ENCODE data around the gene MKKS. TPM values are rescaled to one million over a fixed set of nuclear protein-coding genes. Genes with fewer than 3 reads are reported as not detected.

The MKKS gene
- total RNA-seq, 4 donors from 2014 or later = 15.9 to 22.4 (median 17.7) TPM

DNA sequence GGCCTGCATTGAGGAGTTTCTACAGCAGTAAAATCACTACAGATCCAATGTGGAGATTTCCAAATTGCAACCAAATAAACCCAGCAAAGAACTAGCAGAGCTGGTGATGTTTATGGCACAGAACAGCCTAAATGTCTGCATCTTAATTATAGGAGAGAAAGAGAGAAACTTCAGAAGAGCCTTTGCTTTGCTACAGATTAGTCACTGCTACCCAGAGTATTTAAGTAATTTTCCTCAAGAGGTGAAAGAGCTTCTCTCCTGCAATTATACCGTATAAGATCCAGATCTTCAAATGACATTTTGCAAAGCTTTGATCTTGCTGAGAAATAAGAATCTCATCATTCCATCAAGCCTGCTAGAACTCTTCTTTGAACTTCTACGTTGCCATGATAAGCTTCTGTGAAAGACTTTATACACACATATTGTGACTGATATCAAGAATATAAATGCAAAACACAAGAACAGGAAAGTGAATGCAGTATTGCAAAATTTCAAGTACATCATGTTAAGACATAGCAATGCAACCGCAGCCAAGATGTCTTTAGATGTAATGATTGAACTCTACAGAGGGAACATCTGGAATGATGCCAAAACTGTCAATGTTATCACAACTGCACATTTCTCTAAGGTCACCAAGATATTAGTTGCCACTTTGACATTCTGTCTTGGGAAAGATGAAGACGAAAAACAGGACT is 48.0 kb downstream of the MKKS start:
- no peak for ATAC-seq
- no peak overlapping the region for H3K27ac ChIP-seq
- no peaks in the 10 kb centered on the region for H3K9me3 ChIP-seq
- WGBS, 2 donors (ENCODE audit: low coverage in 1 of 2) = 52% methylated on average over 4 of the region's 4 CpGs
- TF ChIP-seq POLR2AphosphoS5 (IDR thresholded peaks at IDR 0.05) = no peak
- TF ChIP-seq, protein P1, sequence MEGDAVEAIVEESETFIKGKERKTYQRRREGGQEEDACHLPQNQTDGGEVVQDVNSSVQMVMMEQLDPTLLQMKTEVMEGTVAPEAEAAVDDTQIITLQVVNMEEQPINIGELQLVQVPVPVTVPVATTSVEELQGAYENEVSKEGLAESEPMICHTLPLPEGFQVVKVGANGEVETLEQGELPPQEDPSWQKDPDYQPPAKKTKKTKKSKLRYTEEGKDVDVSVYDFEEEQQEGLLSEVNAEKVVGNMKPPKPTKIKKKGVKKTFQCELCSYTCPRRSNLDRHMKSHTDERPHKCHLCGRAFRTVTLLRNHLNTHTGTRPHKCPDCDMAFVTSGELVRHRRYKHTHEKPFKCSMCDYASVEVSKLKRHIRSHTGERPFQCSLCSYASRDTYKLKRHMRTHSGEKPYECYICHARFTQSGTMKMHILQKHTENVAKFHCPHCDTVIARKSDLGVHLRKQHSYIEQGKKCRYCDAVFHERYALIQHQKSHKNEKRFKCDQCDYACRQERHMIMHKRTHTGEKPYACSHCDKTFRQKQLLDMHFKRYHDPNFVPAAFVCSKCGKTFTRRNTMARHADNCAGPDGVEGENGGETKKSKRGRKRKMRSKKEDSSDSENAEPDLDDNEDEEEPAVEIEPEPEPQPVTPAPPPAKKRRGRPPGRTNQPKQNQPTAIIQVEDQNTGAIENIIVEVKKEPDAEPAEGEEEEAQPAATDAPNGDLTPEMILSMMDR (IDR thresholded peaks at IDR 0.05) = no peak
- TF ChIP-seq EP300 (IDR thresholded peaks at IDR 0.05) = no peak
- H3K36me3 ChIP-seq = no peaks in the 10 kb centered on the region
- H3K27me3 ChIP-seq = no peaks in the 10 kb centered on the region
- no peaks in the 10 kb centered on the region for H3K4me1 ChIP-seq
- no peak overlapping the region for H3K4me3 ChIP-seq

DNA sequence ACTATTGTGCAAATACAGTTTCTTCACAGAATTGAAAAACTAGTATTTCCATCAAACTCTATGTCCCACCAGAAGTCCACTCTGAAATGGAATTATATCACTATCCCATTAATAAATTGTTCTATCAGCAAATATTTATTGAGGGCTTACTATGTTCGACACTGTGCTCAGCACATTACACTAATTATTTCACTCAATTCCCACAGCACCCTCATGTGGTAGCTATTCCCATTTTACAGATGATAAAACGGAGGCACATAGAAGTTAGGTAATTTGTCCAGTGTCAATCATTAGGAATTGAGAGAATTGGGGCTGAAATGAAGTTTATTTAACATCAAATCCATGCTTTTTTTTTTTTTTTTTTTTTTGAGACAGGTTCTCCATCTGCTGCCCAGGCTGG is 52.5 kb downstream of the MKKS start:
- WGBS, 2 donors (ENCODE audit: low coverage in 1 of 2) = 52 to 83% methylated on average over 2 of the region's 2 CpGs
- TF ChIP-seq POLR2A (IDR thresholded peaks at IDR 0.05) (no peak), EP300 (IDR thresholded peaks at IDR 0.05) (no peak), POLR2AphosphoS5 (IDR thresholded peaks at IDR 0.05) (no peak)
- TF ChIP-seq, protein P1 (IDR thresholded peaks at IDR 0.05) = no peak
- Histone ChIP-seq H3K9me3 (no peaks in the 10 kb centered on the region), H3K4me3 (no peak overlapping the region), H3K27ac (no peak overlapping the region), H3K4me1 (no peaks in the 10 kb centered on the region), H3K36me3 (no peaks in the 10 kb centered on the region), H3K27me3 (no peaks in the 10 kb centered on the region)
- no peak for ATAC-seq

DNA sequence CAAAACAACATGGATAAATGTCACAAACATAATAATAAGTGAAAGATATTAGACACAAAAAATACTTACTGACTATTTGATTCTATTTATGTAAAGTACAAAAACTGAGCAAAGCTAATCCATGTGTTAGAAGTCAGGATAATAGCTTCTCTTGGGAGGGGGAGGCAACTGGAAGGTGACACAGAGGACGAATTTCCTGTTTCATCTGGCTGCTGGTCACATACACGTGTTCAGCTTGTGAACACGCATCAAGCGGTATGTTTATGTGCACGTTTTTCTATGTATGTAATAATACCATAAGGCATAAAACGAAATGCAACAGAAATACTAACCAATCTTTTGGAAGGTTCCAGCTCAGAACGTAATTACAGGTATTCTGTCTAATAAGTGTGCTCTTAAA is 54.3 kb downstream of the MKKS start:
- Histone ChIP-seq H3K4me3 (no peak overlapping the region), H3K4me1 (no peaks in the 10 kb centered on the region), H3K27me3 (no peaks in the 10 kb centered on the region), H3K9me3 (no peaks in the 10 kb centered on the region), H3K27ac (no peak overlapping the region), H3K36me3 (no peaks in the 10 kb centered on the region)
- ATAC-seq = no peak
- WGBS, 2 donors (ENCODE audit: low coverage in 1 of 2) = 66 to 87% methylated on average over 7 of the region's 7 CpGs
- TF ChIP-seq EP300 (IDR thresholded peaks at IDR 0.05) (no peak), POLR2A (IDR thresholded peaks at IDR 0.05) (no peak), POLR2AphosphoS5 (IDR thresholded peaks at IDR 0.05) (no peak)
- TF ChIP-seq, protein P1 (IDR thresholded peaks at IDR 0.05) = no peak

DNA sequence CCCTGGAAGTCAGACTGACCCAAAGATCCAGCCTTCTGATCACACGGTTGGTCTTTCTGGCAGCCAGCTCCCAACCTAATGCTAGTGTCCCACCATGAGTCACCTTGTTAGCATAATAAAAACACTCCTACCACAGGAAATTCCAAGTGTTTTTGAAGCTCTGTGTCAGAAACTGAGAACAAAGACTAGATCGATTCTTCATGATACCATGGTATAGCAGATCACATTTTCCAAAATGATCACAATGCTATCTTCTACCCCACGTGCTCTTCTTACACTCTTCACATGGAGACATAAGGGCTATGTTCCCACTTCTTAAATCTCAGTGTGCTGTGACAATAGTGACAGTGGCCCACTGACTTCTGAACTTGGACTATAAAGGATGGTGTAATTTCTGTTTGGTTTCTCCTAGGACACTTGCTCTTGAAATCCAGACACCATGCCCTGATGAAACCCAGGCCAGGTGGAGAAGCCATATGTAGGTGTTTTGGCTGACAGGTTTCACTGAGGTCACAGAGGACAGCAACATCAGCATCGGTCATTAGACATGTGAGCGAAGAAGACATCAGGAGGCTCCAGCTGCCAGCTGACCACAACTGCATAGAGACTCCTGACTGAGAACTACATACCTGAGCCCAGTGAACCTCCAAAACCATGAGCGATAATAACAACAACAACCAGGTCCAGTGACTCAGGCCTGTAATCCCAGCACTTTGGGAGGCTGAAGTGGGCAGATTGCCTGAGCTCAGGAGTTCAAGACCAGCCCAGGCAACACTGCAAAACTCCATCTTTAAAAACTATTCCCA is 57.5 kb downstream of the MKKS start:
- 68 to 86% methylated on average over 2 to 3 of the region's 6 CpGs for WGBS, 2 donors (ENCODE audit: low coverage in 1 of 2)
- TF ChIP-seq EP300 (IDR thresholded peaks at IDR 0.05) = no peak
- no peak for TF ChIP-seq POLR2A (IDR thresholded peaks at IDR 0.05)
- no peak for TF ChIP-seq POLR2AphosphoS5 (IDR thresholded peaks at IDR 0.05)
- TF ChIP-seq, protein P1 (IDR thresholded peaks at IDR 0.05) = no peak
- ATAC-seq = no peak
- H3K9me3 ChIP-seq = no peaks in the 10 kb centered on the region
- no peaks in the 10 kb centered on the region for H3K4me1 ChIP-seq
- no peak overlapping the region for H3K27ac ChIP-seq
- H3K4me3 ChIP-seq = no peak overlapping the region
- no peaks in the 10 kb centered on the region for H3K27me3 ChIP-seq
- no peaks in the 10 kb centered on the region for H3K36me3 ChIP-seq

DNA sequence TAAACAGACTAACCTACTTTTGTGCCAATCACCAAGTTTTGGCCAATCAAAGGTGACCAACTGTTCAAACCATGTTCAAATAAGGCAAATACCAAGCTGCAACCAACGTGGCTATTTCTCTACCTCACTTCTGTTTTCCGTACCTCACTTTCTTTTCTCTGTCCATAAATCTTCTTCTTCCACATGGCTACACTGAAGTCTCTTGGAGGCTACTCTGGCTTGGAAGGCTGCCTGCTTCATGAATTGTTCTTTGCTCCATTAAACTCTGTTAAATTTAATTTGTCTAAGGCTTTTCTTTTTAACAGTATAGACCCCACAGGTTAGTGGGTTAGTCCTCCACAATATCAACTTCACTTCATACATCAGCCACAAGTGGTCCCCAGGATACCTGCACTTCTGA is 58.8 kb downstream of the MKKS start:
- WGBS, 2 donors (ENCODE audit: low coverage in 1 of 2) = 49 to 69% methylated on average over 2 of the region's 2 CpGs
- no peak for ATAC-seq
- H3K27ac ChIP-seq = no peak overlapping the region
- no peaks in the 10 kb centered on the region for H3K9me3 ChIP-seq
- H3K36me3 ChIP-seq = no peaks in the 10 kb centered on the region
- H3K4me3 ChIP-seq = no peak overlapping the region
- H3K27me3 ChIP-seq = no peaks in the 10 kb centered on the region
- TF ChIP-seq, protein P1 (IDR thresholded peaks at IDR 0.05) = no peak
- no peak for TF ChIP-seq EP300 (IDR thresholded peaks at IDR 0.05)
- no peak for TF ChIP-seq POLR2A (IDR thresholded peaks at IDR 0.05)
- no peak for TF ChIP-seq POLR2AphosphoS5 (IDR thresholded peaks at IDR 0.05)
- H3K4me1 ChIP-seq = no peaks in the 10 kb centered on the region
